ENCODE measurements around the gene WBP1.

The WBP1 gene

DNA sequence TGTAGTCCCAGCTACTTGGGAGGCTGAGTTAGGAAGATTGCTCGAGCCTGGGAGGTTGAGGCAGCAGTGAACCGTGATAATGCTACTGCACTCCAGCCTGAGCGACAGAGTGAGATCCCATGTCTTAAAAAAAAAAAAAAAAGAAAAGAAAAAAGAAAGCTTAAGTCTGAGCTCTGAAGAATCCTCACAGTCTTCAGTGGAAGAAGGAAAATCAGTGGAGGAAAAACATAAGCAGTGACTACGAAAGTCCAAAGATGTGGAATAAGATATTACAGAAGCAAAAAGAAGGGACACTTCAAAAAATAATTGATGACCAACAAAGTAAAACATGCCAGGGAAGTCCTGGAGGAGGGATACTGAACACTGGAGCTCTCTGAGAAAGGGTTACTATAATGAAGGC lies 52.0 kb downstream of the WBP1 start:
- H3K4me3 ChIP-seq (ENCODE audit: low read depth, low read length) = no peak overlapping the region
- TF ChIP-seq, protein P1, sequence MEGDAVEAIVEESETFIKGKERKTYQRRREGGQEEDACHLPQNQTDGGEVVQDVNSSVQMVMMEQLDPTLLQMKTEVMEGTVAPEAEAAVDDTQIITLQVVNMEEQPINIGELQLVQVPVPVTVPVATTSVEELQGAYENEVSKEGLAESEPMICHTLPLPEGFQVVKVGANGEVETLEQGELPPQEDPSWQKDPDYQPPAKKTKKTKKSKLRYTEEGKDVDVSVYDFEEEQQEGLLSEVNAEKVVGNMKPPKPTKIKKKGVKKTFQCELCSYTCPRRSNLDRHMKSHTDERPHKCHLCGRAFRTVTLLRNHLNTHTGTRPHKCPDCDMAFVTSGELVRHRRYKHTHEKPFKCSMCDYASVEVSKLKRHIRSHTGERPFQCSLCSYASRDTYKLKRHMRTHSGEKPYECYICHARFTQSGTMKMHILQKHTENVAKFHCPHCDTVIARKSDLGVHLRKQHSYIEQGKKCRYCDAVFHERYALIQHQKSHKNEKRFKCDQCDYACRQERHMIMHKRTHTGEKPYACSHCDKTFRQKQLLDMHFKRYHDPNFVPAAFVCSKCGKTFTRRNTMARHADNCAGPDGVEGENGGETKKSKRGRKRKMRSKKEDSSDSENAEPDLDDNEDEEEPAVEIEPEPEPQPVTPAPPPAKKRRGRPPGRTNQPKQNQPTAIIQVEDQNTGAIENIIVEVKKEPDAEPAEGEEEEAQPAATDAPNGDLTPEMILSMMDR (IDR thresholded peaks at IDR 0.05; ENCODE audit: borderline replicate concordance, insufficient read depth, low read depth, low read length) = no peak
